H9 (cell line): ENCODE measurements around the gene PGLYRP2. TPM values are rescaled to one million over a fixed set of nuclear protein-coding genes. Genes with fewer than 3 reads are reported as not detected.

ENCODE experiments used
- DNase-seq: peaks from one replicate; pipeline ENCODE4 v3.0.0-alpha.2; 2017
- H2AFZ ChIP-seq: one replicate; pipeline ENCODE4 v1.6.1; 2013; ENCODE audit warnings: mild to moderate bottlenecking, low read length, control low read depth, moderate library complexity
- H2AK5ac ChIP-seq: 2 replicates; pipeline ENCODE4 v1.6.1; 2013; ENCODE audit warnings: low read length, control low read depth, mixed read lengths; ENCODE audit not compliant: insufficient read length
- H2BK120ac ChIP-seq: one replicate; pipeline ENCODE4 v1.6.1; 2013; ENCODE audit warnings: low read depth, mild to moderate bottlenecking, low read length, control low read depth, inconsistent platforms; ENCODE audit not compliant: poor library complexity, severe bottlenecking
- H2BK12ac ChIP-seq: 2 replicates; pipeline ENCODE4 v1.6.1; 2013; ENCODE audit warnings: low read length, control low read depth, mixed read lengths, low read depth; ENCODE audit not compliant: insufficient read length
- H2BK15ac ChIP-seq: 2 replicates; pipeline ENCODE4 v1.6.1; 2013; ENCODE audit warnings: low read depth, low read length, control low read depth
- H2BK20ac ChIP-seq: one replicate; pipeline ENCODE4 v1.6.1; 2013; ENCODE audit warnings: low read depth, mild to moderate bottlenecking, low read length, control low read depth, inconsistent platforms; ENCODE audit not compliant: poor library complexity, severe bottlenecking
- H2BK5ac ChIP-seq: 2 replicates; pipeline ENCODE4 v1.6.1; 2013; ENCODE audit warnings: low read length, control low read depth, mixed read lengths; ENCODE audit not compliant: insufficient read length
- H3K14ac ChIP-seq: 2 replicates; pipeline ENCODE4 v1.6.1; 2013; ENCODE audit warnings: low read length, control low read depth; ENCODE audit not compliant: insufficient read depth
- H3K18ac ChIP-seq: 2 replicates; pipeline ENCODE4 v1.6.1; 2013; ENCODE audit warnings: low read depth, mild to moderate bottlenecking, mixed read lengths, low read length, control low read depth; ENCODE audit not compliant: insufficient read length
- H3K23ac ChIP-seq: 2 replicates; pipeline ENCODE4 v1.6.1; 2013; ENCODE audit warnings: low read length, control low read depth, mixed read lengths, low read depth; ENCODE audit not compliant: insufficient read length
- H3K23me2 ChIP-seq: 2 replicates; pipeline ENCODE4 v1.6.1; 2013; ENCODE audit warnings: low read depth, mild to moderate bottlenecking, mixed read lengths, low read length, control low read depth; ENCODE audit not compliant: insufficient read length, poor library complexity, severe bottlenecking
- H3K27ac ChIP-seq: 2 replicates; pipeline ENCODE4 v1.5.1; 2013; ENCODE audit warnings: low read length, control low read depth, mixed read lengths, low read depth; ENCODE audit not compliant: insufficient read length
- H3K27me3 ChIP-seq: 2 replicates; pipeline ENCODE4 v1.6.1; 2013; ENCODE audit warnings: low read length, control low read depth, inconsistent platforms; ENCODE audit not compliant: insufficient read depth
- H3K4ac ChIP-seq: 2 replicates; pipeline ENCODE4 v1.6.1; 2013; ENCODE audit warnings: low read depth, mild to moderate bottlenecking, control low read depth, inconsistent platforms, low read length, moderate library complexity
- H3K4me1 ChIP-seq: 2 replicates; pipeline ENCODE4 v1.6.1; 2013; ENCODE audit warnings: low read length, control low read depth, inconsistent platforms; ENCODE audit not compliant: insufficient read depth
- H3K4me2 ChIP-seq: 2 replicates; pipeline ENCODE4 v1.6.1; 2013; ENCODE audit warnings: low read length, control low read depth, mixed read lengths; ENCODE audit not compliant: insufficient read length, insufficient read depth
- H3K56ac ChIP-seq: 2 replicates; pipeline ENCODE4 v1.6.1; 2013; ENCODE audit warnings: low read depth, mild to moderate bottlenecking, mixed read lengths, low read length, control low read depth; ENCODE audit not compliant: insufficient read length
- H3K79me1 ChIP-seq: 2 replicates; pipeline ENCODE4 v1.6.1; 2013; ENCODE audit warnings: low read depth, mild to moderate bottlenecking, moderate library complexity, low read length, control low read depth, inconsistent platforms; ENCODE audit not compliant: insufficient read depth, poor library complexity, severe bottlenecking
- H3K79me2 ChIP-seq: 2 replicates; pipeline ENCODE4 v1.6.1; 2013; ENCODE audit warnings: low read length, control low read depth, inconsistent platforms; ENCODE audit not compliant: insufficient read depth
- H3K9ac ChIP-seq: 2 replicates; pipeline ENCODE4 v1.6.1; 2013; ENCODE audit warnings: low read length, control low read depth, mixed read lengths; ENCODE audit not compliant: insufficient read length; ENCODE audit errors: extremely low read depth
- H3K9me3 ChIP-seq: one replicate; pipeline ENCODE4 v1.6.1; 2013; ENCODE audit warnings: low read depth, low read length, inconsistent platforms; ENCODE audit not compliant: control insufficient read depth
- H3T11ph ChIP-seq: one replicate; pipeline ENCODE4 v1.6.1; 2013; ENCODE audit warnings: mild to moderate bottlenecking, low read length, control low read depth, inconsistent platforms
- H4K20me1 ChIP-seq: one replicate; pipeline ENCODE4 v1.6.1; 2013; ENCODE audit not compliant: control insufficient read depth, insufficient read length, insufficient read depth
- H4K5ac ChIP-seq: 2 replicates; pipeline ENCODE4 v1.6.1; 2013; ENCODE audit warnings: low read depth, mild to moderate bottlenecking, mixed read lengths, low read length, control low read depth; ENCODE audit not compliant: insufficient read length
- H4K8ac ChIP-seq: replicated peaks from 2 replicates; pipeline ENCODE4 v1.6.1; 2013; ENCODE audit warnings: low read length, control low read depth, mixed read lengths, low read depth; ENCODE audit not compliant: insufficient read length
- H4K91ac ChIP-seq: 2 replicates; pipeline ENCODE4 v1.6.1; 2013; ENCODE audit warnings: low read depth, mild to moderate bottlenecking, moderate library complexity, mixed read lengths, low read length, control low read depth; ENCODE audit not compliant: insufficient read length
- H3K27ac Mint-ChIP-seq, 3 experiments: 2 replicates in 2 of 3; 3 replicates in 1 of 3; pipeline ENCODE4 v1.8.0; 2020 to 2021; ENCODE audit warnings: mixed read lengths in 3 of 3, mild to moderate bottlenecking in 1 of 3, moderate library complexity in 1 of 3
- H3K27me3 Mint-ChIP-seq: 2 replicates; pipeline ENCODE4 v1.8.0; 2021; ENCODE audit warnings: low read depth, mild to moderate bottlenecking, moderate library complexity, mixed read lengths
- H3K36me3 Mint-ChIP-seq, 3 experiments: 2 replicates in 2 of 3; 3 replicates in 1 of 3; pipeline ENCODE4 v1.8.0; 2020 to 2021; ENCODE audit warnings: low read depth in 3 of 3, mixed read lengths in 3 of 3; ENCODE audit not compliant: insufficient read depth in 1 of 3
- H3K4me1 Mint-ChIP-seq, 2 experiments: 2 replicates each; pipeline ENCODE4 v1.8.0; 2020; ENCODE audit warnings: mixed read lengths in 2 of 2
- H3K4me3 Mint-ChIP-seq, 2 experiments: 2 replicates in 1 of 2; 3 replicates in 1 of 2; pipeline ENCODE4 v1.8.0; 2020 to 2021; ENCODE audit warnings: mild to moderate bottlenecking in 2 of 2, mixed read lengths in 2 of 2, moderate library complexity in 1 of 2
- H3K9me3 Mint-ChIP-seq, 2 experiments: 2 replicates in 1 of 2; 3 replicates in 1 of 2; pipeline ENCODE4 v1.8.0; 2020; ENCODE audit warnings: mild to moderate bottlenecking in 2 of 2, mixed read lengths in 2 of 2, moderate library complexity in 1 of 2
- CTCF ChIP-seq: fragments of 200-600 bp; sonication (generic); conservative IDR thresholded peaks from 3 replicates; pipeline ENCODE4 v1.8.0; 2021; ENCODE audit warnings: antibody characterized with exemption, mild to moderate bottlenecking
- WGBS: extraction: QIAGEN DNeasy Blood & Tissue Kit; methylation state at CpG from one replicate; pipeline ENCODE4 v1.1.7; 2013; ENCODE audit warnings: missing lambda C conversion rate, low lambda C conversion rate, mixed read lengths; ENCODE audit not compliant: insufficient read length; ENCODE audit errors: extremely low coverage; 5-methylcytosine and 5-hydroxymethylcytosine counted together
- total RNA-seq: library from RNA; stranded (reverse); gene quantifications from 2 replicates; pipeline ENCODE4 v1.2.1, GENCODE V29; 2021

The PGLYRP2 gene
- total RNA-seq, 1 experiment from 2014 or later = not detected

DNA sequence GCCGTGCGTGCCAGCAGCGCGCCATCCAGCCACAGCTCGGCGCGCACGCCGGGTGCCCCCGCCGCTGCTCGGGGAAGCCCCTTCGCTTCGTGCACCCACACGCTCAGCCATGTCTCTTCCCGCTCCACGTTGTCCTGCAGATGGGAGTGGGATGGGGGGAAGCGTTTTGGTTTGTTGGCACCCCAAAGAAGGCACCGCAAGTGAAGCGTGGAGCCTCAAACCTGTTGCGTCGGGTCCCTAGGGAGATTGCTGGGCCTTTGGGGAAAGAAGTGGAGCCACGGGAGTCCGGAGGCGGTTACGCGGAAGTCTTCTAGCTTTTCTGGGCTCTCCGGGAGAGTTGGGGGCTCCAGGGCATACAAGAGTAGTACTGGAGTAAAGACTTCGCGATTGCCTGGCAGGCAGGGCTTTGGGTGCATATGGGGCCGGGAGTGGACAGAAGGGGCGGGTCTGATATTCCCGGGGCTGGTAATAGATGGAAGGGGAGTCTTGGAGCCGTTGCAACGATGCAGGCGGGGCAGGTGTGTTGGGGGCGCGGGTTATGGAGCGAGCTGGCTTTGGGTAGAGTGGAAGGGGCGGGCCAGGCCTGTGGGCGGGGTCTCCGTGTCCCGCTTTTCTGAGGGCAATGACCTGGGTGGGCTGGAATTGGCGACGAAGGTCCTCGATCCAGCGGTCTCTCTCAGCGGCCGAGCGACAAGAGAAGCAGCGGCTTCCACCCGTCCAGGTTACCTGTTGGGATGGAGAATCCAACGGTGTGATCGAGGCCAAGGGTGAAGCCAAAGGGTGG, 21.4 kb downstream of the PGLYRP2 start:
- H3K18ac ChIP-seq = no peak overlapping the region
- H3K14ac ChIP-seq = no peak overlapping the region
- H3T11ph ChIP-seq = no peak overlapping the region
- peaks cover 15% of the 10 kb centered on the region for H3K23me2 ChIP-seq
- no peak overlapping the region for H4K8ac ChIP-seq
- no peak overlapping the region for H2BK120ac ChIP-seq
- peak overlapping the region; percentile 52 for H3K4me2 ChIP-seq
- no peaks in the 10 kb centered on the region for H4K20me1 ChIP-seq
- H2BK20ac ChIP-seq = no peak overlapping the region
- no peaks in the 10 kb centered on the region for H3K36me3 Mint-ChIP-seq
- no peak overlapping the region for H2AFZ ChIP-seq
- no peak for TF ChIP-seq CTCF
- H2BK5ac ChIP-seq = no peak overlapping the region
- H3K79me2 ChIP-seq = no peaks in the 10 kb centered on the region
- H3K27me3 ChIP-seq = peaks cover 14% of the 10 kb centered on the region; the same call in 1 of the 2 replicates
- no peak overlapping the region for H4K5ac ChIP-seq
- no peaks in the 10 kb centered on the region for H3K79me1 ChIP-seq
- no peak overlapping the region for H4K91ac ChIP-seq
- no peak overlapping the region for H3K23ac ChIP-seq
- DNase-seq = no peak
- WGBS = no CpG with 5 or more reads among the region's 54 CpGs
- H3K4ac ChIP-seq = no peak overlapping the region
- H3K27me3 Mint-ChIP-seq = peaks cover 86% of the 10 kb centered on the region
- H3K9ac ChIP-seq = no peak overlapping the region
- no peaks in the 10 kb centered on the region; a peak in 4 of 5 replicates for H3K9me3 Mint-ChIP-seq
- H2BK15ac ChIP-seq = no peak overlapping the region
- no peak overlapping the region for H2BK12ac ChIP-seq
- H3K27ac ChIP-seq = no peak overlapping the region
- H3K27ac Mint-ChIP-seq = no peak overlapping the region; a peak in 1 of 7 replicates
- peak overlapping the region; percentile 18 to 76; a peak in 4 of 5 replicates for H3K4me3 Mint-ChIP-seq
- no peak overlapping the region for H3K56ac ChIP-seq
- no peaks in the 10 kb centered on the region for H3K4me1 ChIP-seq
- H2AK5ac ChIP-seq = no peak overlapping the region
- H3K9me3 ChIP-seq = no peaks in the 10 kb centered on the region
- H3K4me1 Mint-ChIP-seq = peaks cover 7 to 16% of the 10 kb centered on the region in 2 experiments
